ENCODE results near the gene HK2.
"Not testable (repeated sequence)": the region's sequence is repeated elsewhere in the genome, so short reads cannot be mapped to it uniquely, and the experiment has no call there.

Gene HK2

GRCh38 chr2:74831693-74832530 lies 2.0 kb upstream of the HK2 start:
- Histone ChIP-seq H4K20me1 (ENCODE audit: insufficient read depth, low read length, poor library complexity, severe bottlenecking) (peaks cover 16% of the 10 kb centered on the region), H3K4me2 (ENCODE audit: low read depth, low read length, poor library complexity, severe bottlenecking) (peak overlapping the region; percentile 83), H3K4me1 (ENCODE audit: insufficient read depth, low read length, poor library complexity, severe bottlenecking) (peaks cover 38% of the 10 kb centered on the region), H3K79me2 (ENCODE audit: insufficient read depth, low read length) (peaks cover 29% of the 10 kb centered on the region), H3F3A (ENCODE audit: low read depth) (peaks cover 9% of the 10 kb centered on the region; the same call in 1 of the 2 replicates), H3K4me3 (ENCODE audit: low read length, poor library complexity, severe bottlenecking) (peak overlapping the region; percentile 38), H3K9me2 (replicated peaks; ENCODE audit: low read depth, low read length) (no peaks in the 10 kb centered on the region), H2AFZ (ENCODE audit: low read length) (no peak overlapping the region), H3K9me3 (ENCODE audit: insufficient read depth, low read depth, low read length) (no peaks in the 10 kb centered on the region), H3K36me3 (ENCODE audit: insufficient read depth, low read length) (no peaks in the 10 kb centered on the region), H3K27me3 (ENCODE audit: insufficient read depth, low read length, poor library complexity, severe bottlenecking) (no peaks in the 10 kb centered on the region), H3K9ac (ENCODE audit: low read depth, low read length, poor library complexity, severe bottlenecking) (peak overlapping the region; percentile 51)
- TF ChIP-seq CTCF (conservative IDR thresholded peaks at IDR 0.05; ENCODE audit: low read length) = no peak
- TF ChIP-seq EZH2phosphoT487 (IDR thresholded peaks at IDR 0.05; ENCODE audit: borderline replicate concordance) = no peak

GRCh38 chr2:74834234-74834791 lies 386 bp downstream of the HK2 start:
- H3F3A ChIP-seq (ENCODE audit: low read depth); H3K36me3 ChIP-seq (ENCODE audit: insufficient read depth, low read length); H3K9me2 ChIP-seq (replicated peaks; ENCODE audit: low read depth, low read length); H3K9me3 ChIP-seq (ENCODE audit: insufficient read depth, low read depth, low read length); H3K27me3 ChIP-seq (ENCODE audit: insufficient read depth, low read length, poor library complexity, severe bottlenecking): not testable (repeated sequence)
- H3K9ac ChIP-seq (ENCODE audit: low read depth, low read length, poor library complexity, severe bottlenecking) = peak overlapping the region; percentile 85
- H3K79me2 ChIP-seq (ENCODE audit: insufficient read depth, low read length) = peaks cover 53% of the 10 kb centered on the region
- H3K4me2 ChIP-seq (ENCODE audit: low read depth, low read length, poor library complexity, severe bottlenecking) = peak overlapping the region; percentile 92
- peaks cover 50% of the 10 kb centered on the region for H3K4me1 ChIP-seq (ENCODE audit: insufficient read depth, low read length, poor library complexity, severe bottlenecking)
- peak overlapping the region; percentile 93 for H3K4me3 ChIP-seq (ENCODE audit: low read length, poor library complexity, severe bottlenecking)
- peaks cover 28% of the 10 kb centered on the region for H4K20me1 ChIP-seq (ENCODE audit: insufficient read depth, low read length, poor library complexity, severe bottlenecking)
- H2AFZ ChIP-seq (ENCODE audit: low read length) = peak overlapping the region; percentile 76; the same call in 1 of the 2 replicates

GRCh38 chr2:74834792-74835755 lies 1.1 kb downstream of the HK2 start:
- no peak for TF ChIP-seq CTCF (conservative IDR thresholded peaks at IDR 0.05; ENCODE audit: low read length)
- no peak for TF ChIP-seq EZH2phosphoT487 (IDR thresholded peaks at IDR 0.05; ENCODE audit: borderline replicate concordance)
- Histone ChIP-seq H2AFZ (ENCODE audit: low read length) (peak overlapping the region; percentile 76; the same call in 1 of the 2 replicates), H4K20me1 (ENCODE audit: insufficient read depth, low read length, poor library complexity, severe bottlenecking) (peaks cover 30% of the 10 kb centered on the region), H3K9me2 (replicated peaks; ENCODE audit: low read depth, low read length) (no peaks in the 10 kb centered on the region), H3K4me3 (ENCODE audit: low read length, poor library complexity, severe bottlenecking) (peak overlapping the region; percentile 93), H3K4me2 (ENCODE audit: low read depth, low read length, poor library complexity, severe bottlenecking) (peak overlapping the region; percentile 92), H3K36me3 (ENCODE audit: insufficient read depth, low read length) (no peaks in the 10 kb centered on the region), H3K9ac (ENCODE audit: low read depth, low read length, poor library complexity, severe bottlenecking) (peak overlapping the region; percentile 85), H3K79me2 (ENCODE audit: insufficient read depth, low read length) (peaks cover 60% of the 10 kb centered on the region), H3F3A (ENCODE audit: low read depth) (peaks cover 9% of the 10 kb centered on the region; the same call in 1 of the 2 replicates), H3K27me3 (ENCODE audit: insufficient read depth, low read length, poor library complexity, severe bottlenecking) (no peaks in the 10 kb centered on the region), H3K4me1 (ENCODE audit: insufficient read depth, low read length, poor library complexity, severe bottlenecking) (peaks cover 53% of the 10 kb centered on the region), H3K9me3 (ENCODE audit: insufficient read depth, low read depth, low read length) (no peaks in the 10 kb centered on the region)

All from Loucy (cell line).